IMR-90 (cell line): ENCODE results near the gene SLC35F6. TPM values are rescaled to one million over a fixed set of nuclear protein-coding genes. Genes with fewer than 3 reads are reported as not detected.

ENCODE experiments used
- ATAC-seq: fragments of 200-7000 bp; cut with Tn5 transposase; 2 replicates; pipeline ENCODE4 v1.9.1; 2020; ENCODE audit warnings: low read depth, mild to moderate bottlenecking, moderate library complexity
- BruUV-seq: library from RNA; stranded (reverse); fragments of 400-500 nt; replicated peaks from 2 replicates; lab custom pipeline; 2021; lab: Mats Ljungman, UMichigan
- CTCF ChIA-PET: fragments of 300-600 bp; formaldehyde crosslinking; extraction: SDS; loops from one replicate; lab custom pipeline; 2021; ENCODE audit warnings: antibody characterized with exemption; lab: Yijun Ruan, JAX
- POLR2A ChIA-PET: fragments of 300-600 bp; sonication (Branson Sonifier 250); formaldehyde crosslinking; loops from one replicate; lab custom pipeline; 2022; ENCODE audit warnings: antibody characterized with exemption; ENCODE audit not compliant: unreplicated experiment; lab: Charles Lee
- DNase-seq: peaks from one replicate; pipeline ENCODE4 v3.0.0; 2013
- H2AFZ ChIP-seq: replicated peaks from 2 replicates; pipeline ENCODE3; 2013; ENCODE audit warnings: low read length, mild to moderate bottlenecking; ENCODE audit not compliant: poor library complexity
- H2AK5ac ChIP-seq: 2 replicates; pipeline ENCODE4 v1.6.1; 2013; ENCODE audit warnings: low read depth, low read length, inconsistent platforms
- H2AK9ac ChIP-seq: replicated peaks from 2 replicates; pipeline ENCODE3; 2013; ENCODE audit warnings: mild to moderate bottlenecking, low read depth, low read length, moderate library complexity; ENCODE audit not compliant: poor library complexity
- H2BK120ac ChIP-seq: 2 replicates; pipeline ENCODE4 v1.6.1; 2013; ENCODE audit warnings: low read depth, low read length, inconsistent platforms
- H2BK15ac ChIP-seq: 3 replicates; pipeline ENCODE4 v1.6.1; 2013; ENCODE audit warnings: low read depth, low read length, inconsistent platforms
- H2BK20ac ChIP-seq: 2 replicates; pipeline ENCODE4 v1.6.1; 2013; ENCODE audit warnings: low read depth, mild to moderate bottlenecking, inconsistent platforms, low read length, moderate library complexity
- H2BK5ac ChIP-seq: 2 replicates; pipeline ENCODE4 v1.6.1; 2013; ENCODE audit warnings: mild to moderate bottlenecking, low read depth, low read length, inconsistent platforms; ENCODE audit not compliant: poor library complexity, severe bottlenecking
- H3K14ac ChIP-seq: replicated peaks from 2 replicates; pipeline ENCODE4 v1.6.1; 2013; ENCODE audit warnings: low read depth, low read length, inconsistent platforms
- H3K18ac ChIP-seq: 2 replicates; pipeline ENCODE4 v1.6.1; 2013; ENCODE audit warnings: low read depth, low read length, control low read depth
- H3K23ac ChIP-seq: 2 replicates; pipeline ENCODE4 v1.6.1; 2013; ENCODE audit warnings: low read depth, low read length, inconsistent platforms
- H3K27ac ChIP-seq: 2 replicates; pipeline ENCODE4 v1.5.1; 2013; ENCODE audit warnings: mild to moderate bottlenecking, control low read depth, low read length; ENCODE audit not compliant: insufficient read depth
- H3K27me3 ChIP-seq: 2 replicates; pipeline ENCODE4 v1.6.1; 2013; ENCODE audit warnings: low read length; ENCODE audit not compliant: control insufficient read depth, insufficient read depth
- H3K36me3 ChIP-seq: 2 replicates; pipeline ENCODE4 v1.6.1; 2013; ENCODE audit warnings: low read length, mixed read lengths; ENCODE audit not compliant: control insufficient read depth, insufficient read depth
- H3K4ac ChIP-seq: 2 replicates; pipeline ENCODE4 v1.6.1; 2013; ENCODE audit warnings: low read depth, low read length, inconsistent platforms
- H3K4me1 ChIP-seq: 2 replicates; pipeline ENCODE4 v1.6.1; 2013; ENCODE audit warnings: low read length, mixed read lengths; ENCODE audit not compliant: control insufficient read depth, insufficient read depth
- H3K4me2 ChIP-seq: 2 replicates; pipeline ENCODE4 v1.6.1; 2013; ENCODE audit warnings: low read depth, mild to moderate bottlenecking, control low read depth, low read length, moderate library complexity
- H3K4me3 ChIP-seq: 2 replicates; pipeline ENCODE4 v1.5.1; 2013; ENCODE audit warnings: low read depth, mild to moderate bottlenecking, control low read depth, low read length, moderate library complexity; ENCODE audit not compliant: insufficient read depth
- H3K56ac ChIP-seq: 2 replicates; pipeline ENCODE4 v1.6.1; 2013; ENCODE audit warnings: low read length, inconsistent platforms; ENCODE audit not compliant: insufficient read depth; ENCODE audit errors: extremely low read depth
- H3K79me1 ChIP-seq, 2 experiments: 2 replicates each; pipeline ENCODE4 v1.6.1; 2013; ENCODE audit warnings: low read length in 2 of 2, inconsistent platforms in 1 of 2, low read depth in 1 of 2
- H3K9ac ChIP-seq: 2 replicates; pipeline ENCODE4 v1.6.1; 2013; ENCODE audit warnings: low read depth, low read length, control low read depth
- H3K9me1 ChIP-seq: 2 replicates; pipeline ENCODE4 v1.6.1; 2013; ENCODE audit warnings: low read length, inconsistent platforms; ENCODE audit not compliant: insufficient read depth
- H3K9me3 ChIP-seq: 2 replicates; pipeline ENCODE4 v1.6.1; 2013; ENCODE audit warnings: low read length; ENCODE audit not compliant: control insufficient read depth, insufficient read depth
- H4K20me1 ChIP-seq: 2 replicates; pipeline ENCODE4 v1.6.1; 2013; ENCODE audit warnings: low read length, inconsistent platforms; ENCODE audit not compliant: insufficient read depth
- H4K5ac ChIP-seq: 2 replicates; pipeline ENCODE4 v1.6.1; 2013; ENCODE audit warnings: mild to moderate bottlenecking, low read depth, low read length, control low read depth
- H4K8ac ChIP-seq, 2 experiments: 2 replicates each; pipeline ENCODE4 v1.6.1; 2013; ENCODE audit warnings: low read depth in 2 of 2, low read length in 2 of 2, control low read depth in 1 of 2, inconsistent platforms in 1 of 2
- H4K91ac ChIP-seq: 2 replicates; pipeline ENCODE4 v1.6.1; 2013; ENCODE audit warnings: low read depth, low read length, inconsistent platforms; ENCODE audit not compliant: insufficient read depth
- BHLHE40 ChIP-seq: fragments of 150-350 bp; IDR thresholded peaks from 2 replicates; pipeline ENCODE4 v1.6.1; 2016; ENCODE audit warnings: mild to moderate bottlenecking, low read depth, low read length
- CEBPB ChIP-seq: IDR thresholded peaks from 2 replicates; pipeline ENCODE4 v1.6.1; 2012; ENCODE audit warnings: low read depth, low read length, improper control_type of control experiment
- CHD1 ChIP-seq: IDR thresholded peaks from 2 replicates; pipeline ENCODE4 v1.6.1; 2012; ENCODE audit warnings: low read depth, low read length, improper control_type of control experiment
- CTCF ChIP-seq: conservative IDR thresholded peaks from 2 replicates; pipeline ENCODE4 v1.5.1; 2012; ENCODE audit warnings: mild to moderate bottlenecking, low read depth, low read length, improper control_type of control experiment
- ELK1 ChIP-seq: fragments of 150-350 bp; IDR thresholded peaks from 2 replicates; pipeline ENCODE4 v1.6.1; 2016; ENCODE audit warnings: low read depth, mild to moderate bottlenecking, low read length, moderate library complexity, borderline replicate concordance
- FOS ChIP-seq: fragments of 150-350 bp; IDR thresholded peaks from 2 replicates; pipeline ENCODE4 v1.6.1; 2016; ENCODE audit warnings: low read depth, low read length
- MAFK ChIP-seq: IDR thresholded peaks from 2 replicates; pipeline ENCODE4 v1.6.1; 2012; ENCODE audit warnings: low read depth, low read length, improper control_type of control experiment
- NFE2L2 ChIP-seq: fragments of 150-350 bp; IDR thresholded peaks from 2 replicates; pipeline ENCODE4 v1.6.1; 2016; ENCODE audit warnings: low read depth, mild to moderate bottlenecking, low read length
- POLR2A ChIP-seq: IDR thresholded peaks from 2 replicates; pipeline ENCODE4 v1.6.1; 2012; ENCODE audit warnings: mild to moderate bottlenecking, low read depth, low read length
- RAD21 ChIP-seq: IDR thresholded peaks from 2 replicates; pipeline ENCODE4 v1.6.1; 2012; ENCODE audit warnings: low read length, improper control_type of control experiment
- RCOR1 ChIP-seq: IDR thresholded peaks from 2 replicates; pipeline ENCODE4 v1.6.1; 2012; ENCODE audit warnings: mild to moderate bottlenecking, low read length, improper control_type of control experiment; ENCODE audit not compliant: insufficient replicate concordance
- WGBS, 2 experiments: methylation state at CpG; one replicate each; pipeline versions ENCODE4 v1.1.5 to v1.1.7; 2013; ENCODE audit warnings: missing lambda C conversion rate in 2 of 2; ENCODE audit not compliant: insufficient read length in 1 of 2; ENCODE audit errors: extremely low coverage in 2 of 2; 5-methylcytosine and 5-hydroxymethylcytosine counted together
- dilution Hi-C: fragments of 300-500 bp; cut with HindIII; formaldehyde crosslinking; loops from one replicate; pipeline ENCODE4 v1.14.3; 2018; ENCODE audit warnings: low sequenced_read_pairs; ENCODE audit not compliant: unreplicated experiment
- in situ Hi-C: fragments of 300-500 bp; cut with MboI; formaldehyde crosslinking; loops from 3 replicates; pipeline ENCODE4 v1.14.3; 2019; ENCODE audit warnings: low sequenced_read_pairs, inconsistent platforms, mixed read lengths
- intact Hi-C: fragments of 100-400 bp; cut with micrococcal nuclease; formaldehyde crosslinking; loops from 2 replicates; pipeline ENCODE4 v1.10.0; 2022
- polyA plus RNA-seq, 3 experiments: library from polyadenylated mRNA; depleted of rRNA; stranded (reverse); fragments of >200 nt; gene quantifications; 2 replicates each; pipeline ENCODE4 v1.2.3, GENCODE V29; 2012; ENCODE audit warnings: low replicate concordance in 1 of 3
- total RNA-seq: library from RNA; depleted of rRNA; stranded (reverse); fragments of >200 nt; gene quantifications from 2 replicates; pipeline ENCODE4 v1.2.3, GENCODE V29; 2012
- TF ChIP-seq, protein P1 (sequence below): fragments of 150-350 bp; IDR thresholded peaks from 2 replicates; pipeline ENCODE4 v1.6.1; 2017; ENCODE audit warnings: mild to moderate bottlenecking, antibody characterized with exemption, low read length, low read depth

The SLC35F6 gene
- total and polyA plus RNA-seq, 2 of the 4 experiments (the other 2 are of a cell fraction) = 19.1 to 30.6 TPM

DNA sequence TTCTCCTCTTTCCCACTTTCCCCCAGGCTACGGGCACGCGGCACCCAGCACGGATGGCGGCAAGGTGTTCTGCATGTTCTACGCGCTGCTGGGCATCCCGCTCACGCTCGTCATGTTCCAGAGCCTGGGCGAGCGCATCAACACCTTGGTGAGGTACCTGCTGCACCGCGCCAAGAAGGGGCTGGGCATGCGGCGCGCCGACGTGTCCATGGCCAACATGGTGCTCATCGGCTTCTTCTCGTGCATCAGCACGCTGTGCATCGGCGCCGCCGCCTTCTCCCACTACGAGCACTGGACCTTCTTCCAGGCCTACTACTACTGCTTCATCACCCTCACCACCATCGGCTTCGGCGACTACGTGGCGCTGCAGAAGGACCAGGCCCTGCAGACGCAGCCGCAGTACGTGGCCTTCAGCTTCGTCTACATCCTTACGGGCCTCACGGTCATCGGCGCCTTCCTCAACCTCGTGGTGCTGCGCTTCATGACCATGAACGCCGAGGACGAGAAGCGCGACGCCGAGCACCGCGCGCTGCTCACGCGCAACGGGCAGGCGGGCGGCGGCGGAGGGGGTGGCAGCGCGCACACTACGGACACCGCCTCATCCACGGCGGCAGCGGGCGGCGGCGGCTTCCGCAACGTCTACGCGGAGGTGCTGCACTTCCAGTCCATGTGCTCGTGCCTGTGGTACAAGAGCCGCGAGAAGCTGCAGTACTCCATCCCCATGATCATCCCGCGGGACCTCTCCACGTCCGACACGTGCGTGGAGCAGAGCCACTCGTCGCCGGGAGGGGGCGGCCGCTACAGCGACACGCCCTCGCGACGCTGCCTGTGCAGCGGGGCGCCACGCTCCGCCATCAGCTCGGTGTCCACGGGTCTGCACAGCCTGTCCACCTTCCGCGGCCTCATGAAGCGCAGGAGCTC, 36.2 kb upstream of the SLC35F6 start:
- H2BK20ac ChIP-seq = no peak overlapping the region
- no peaks in the 10 kb centered on the region for H4K20me1 ChIP-seq
- peaks cover 14% of the 10 kb centered on the region for H3K9me1 ChIP-seq
- H4K8ac ChIP-seq = no peak overlapping the region
- 86% methylated on average over 65 of the region's 101 CpGs; no CpG with 5 or more reads in 1 of the 2 experiments for WGBS, 2 experiments
- no peaks in the 10 kb centered on the region for H3K36me3 ChIP-seq
- H3K9me3 ChIP-seq = no peaks in the 10 kb centered on the region
- POLR2A ChIA-PET = no interaction called here
- intact Hi-C loops (no loop called here), dilution Hi-C loops (no loop called here), in situ Hi-C loops (no loop called here)
- BruUV-seq = no TSS peak
- ATAC-seq (no peak), DNase-seq (no peak)
- H3K4me3 ChIP-seq = no peak overlapping the region
- no peaks in the 10 kb centered on the region for H3K79me1 ChIP-seq
- H2AK5ac ChIP-seq = no peak overlapping the region
- TF ChIP-seq CEBPB = no peak
- TF ChIP-seq CHD1 = no peak
- no peak for TF ChIP-seq ELK1
- no peak for TF ChIP-seq FOS
- TF ChIP-seq, protein P1, sequence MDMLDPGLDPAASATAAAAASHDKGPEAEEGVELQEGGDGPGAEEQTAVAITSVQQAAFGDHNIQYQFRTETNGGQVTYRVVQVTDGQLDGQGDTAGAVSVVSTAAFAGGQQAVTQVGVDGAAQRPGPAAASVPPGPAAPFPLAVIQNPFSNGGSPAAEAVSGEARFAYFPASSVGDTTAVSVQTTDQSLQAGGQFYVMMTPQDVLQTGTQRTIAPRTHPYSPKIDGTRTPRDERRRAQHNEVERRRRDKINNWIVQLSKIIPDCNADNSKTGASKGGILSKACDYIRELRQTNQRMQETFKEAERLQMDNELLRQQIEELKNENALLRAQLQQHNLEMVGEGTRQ = no peak
- TF ChIP-seq RCOR1 = no peak
- TF ChIP-seq BHLHE40 = no peak
- TF ChIP-seq NFE2L2 = no peak
- TF ChIP-seq POLR2A = no peak
- no peak for TF ChIP-seq MAFK
- TF ChIP-seq RAD21 = no peak
- TF ChIP-seq CTCF = no peak
- H4K5ac ChIP-seq = no peak overlapping the region
- H3K27me3 ChIP-seq = peaks cover 22% of the 10 kb centered on the region; the same call in 1 of the 2 replicates
- H2BK5ac ChIP-seq = no peak overlapping the region
- no peak overlapping the region for H3K14ac ChIP-seq
- no peak overlapping the region for H3K18ac ChIP-seq
- H2AFZ ChIP-seq = no peak overlapping the region
- H3K4me2 ChIP-seq = no peak overlapping the region
- CTCF ChIA-PET = no interaction called here
- H2BK120ac ChIP-seq = no peak overlapping the region
- peak overlapping the region; percentile 59 for H2AK9ac ChIP-seq
- H3K9ac ChIP-seq = no peak overlapping the region
- no peak overlapping the region for H4K91ac ChIP-seq
- H3K56ac ChIP-seq = no peak overlapping the region
- H3K4ac ChIP-seq = no peak overlapping the region
- no peak overlapping the region for H3K23ac ChIP-seq
- H3K4me1 ChIP-seq = peaks cover 10% of the 10 kb centered on the region
- no peak overlapping the region for H3K27ac ChIP-seq
- no peak overlapping the region for H2BK15ac ChIP-seq
